IMR-90 (cell line): ENCODE results near the gene EIF2S2.

ENCODE experiments used
- CTCF ChIP-seq: conservative IDR thresholded peaks from 2 replicates; pipeline ENCODE4 v1.5.1; 2012; ENCODE audit warnings: mild to moderate bottlenecking, low read depth, low read length, improper control_type of control experiment
- POLR2A ChIP-seq: IDR thresholded peaks from 2 replicates; pipeline ENCODE4 v1.6.1; 2012; ENCODE audit warnings: mild to moderate bottlenecking, low read depth, low read length
- RAD21 ChIP-seq: IDR thresholded peaks from 2 replicates; pipeline ENCODE4 v1.6.1; 2012; ENCODE audit warnings: low read length, improper control_type of control experiment

DNA sequence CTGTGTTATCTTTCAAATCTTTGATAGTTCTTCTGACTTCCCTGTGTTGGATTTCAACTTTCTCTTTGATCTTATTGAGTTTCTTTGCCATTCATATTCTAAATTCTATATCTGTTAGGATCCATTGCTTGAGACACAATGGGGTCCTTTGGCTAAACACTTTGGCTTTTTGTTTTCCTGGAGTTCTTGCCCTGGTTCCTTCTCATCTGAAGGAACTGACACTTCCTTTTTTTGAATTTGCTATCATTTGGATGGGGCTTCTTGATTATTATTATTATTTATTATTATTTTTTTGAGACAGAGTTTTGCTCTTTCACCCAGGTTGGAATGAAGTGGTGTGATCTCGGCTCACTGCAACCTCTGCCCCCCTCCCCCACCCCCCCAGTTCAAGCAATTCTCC, 30.1 kb upstream of the EIF2S2 start:
- TF ChIP-seq POLR2A: no peak
- no peak for TF ChIP-seq CTCF
- no peak for TF ChIP-seq RAD21
